ENCODE measurements around the gene PNKD. TPM values are rescaled to one million over a fixed set of nuclear protein-coding genes. Genes with fewer than 3 reads are reported as not detected.

The PNKD gene
- total RNA-seq, 1 experiment from 2014 or later = 58.1 TPM

- RAD21 ChIA-PET (ENCODE audit: low non-redundant PET in 1 of 2, low total read pairs in 2 of 2, uncharacterized antibody in 2 of 2, unreplicated experiment in 2 of 2) = no interaction called here
- H3K79me2 ChIP-seq (ENCODE audit: insufficient read depth, low read length) = no peaks in the 10 kb centered on the region
- H3K4me3 ChIP-seq (replicated peaks in 1 of 2; ENCODE audit: low read depth in 1 of 2, low read length in 2 of 2) = no peak overlapping the region
- intact Hi-C loops (cut with micrococcal nuclease) = no loop called here
- ATAC-seq (no peak), DNase-seq (ENCODE audit: low read depth, low spot score) (no peak)
- CTCF ChIA-PET = interaction anchor here (2.3 kb wide), 1 partner anchor 84 kb away, joined by 7 read pairs; the partner anchor contains the start of genes AAMP and PNKD
- H3K9me3 ChIP-seq (ENCODE audit: control insufficient read depth in 1 of 2, insufficient read depth in 1 of 2, low read depth in 1 of 2, low read length in 2 of 2) = peaks cover 3 to 5% of the 10 kb centered on the region in 2 experiments; a peak in 1 of 4 replicates
- H3K9me2 ChIP-seq (ENCODE audit: insufficient read depth) = no peaks in the 10 kb centered on the region
- H3K9ac ChIP-seq (ENCODE audit: low read length) = no peak overlapping the region
- no TSS peak for BruUV-seq (replicated peaks)
- no peaks in the 10 kb centered on the region for H3K36me3 ChIP-seq (ENCODE audit: control insufficient read depth in 1 of 2, insufficient read depth in 2 of 2, low read length in 2 of 2)
- POLR2A ChIA-PET = no interaction called here
- H2AFZ ChIP-seq (ENCODE audit: low read depth, low read length, poor library complexity, severe bottlenecking) = no peak overlapping the region
- H4K20me1 ChIP-seq (ENCODE audit: insufficient read depth) = no peaks in the 10 kb centered on the region
- H3K4me2 ChIP-seq (ENCODE audit: low read length) = no peak overlapping the region
- TF ChIP-seq SIN3A (IDR thresholded peaks at IDR 0.05; ENCODE audit: low read depth) (no peak), FOSL1 (IDR thresholded peaks at IDR 0.05; ENCODE audit: low read depth) (no peak), CTCF (IDR thresholded peaks at IDR 0.05 in 2 of 3, conservative IDR thresholded peaks at IDR 0.05 in 1 of 3; ENCODE audit: borderline replicate concordance in 1 of 3, insufficient read depth in 1 of 3, low read depth in 2 of 3, low read length in 2 of 3) (no peak), RAD21 (IDR thresholded peaks at IDR 0.05; ENCODE audit: low read depth) (no peak), ELF1 (IDR thresholded peaks at IDR 0.05; ENCODE audit: borderline replicate concordance, low read depth) (no peak), CBX3 (IDR thresholded peaks at IDR 0.05; ENCODE audit: low read depth) (no peak), EZH2 (IDR thresholded peaks at IDR 0.05) (no peak), EGR1 (IDR thresholded peaks at IDR 0.05; ENCODE audit: low read depth) (no peak), CEBPB (IDR thresholded peaks at IDR 0.05; ENCODE audit: low read depth) (no peak), SRF (IDR thresholded peaks at IDR 0.05; ENCODE audit: low read depth) (no peak), ZBTB33 (IDR thresholded peaks at IDR 0.05; ENCODE audit: extremely low read depth, insufficient replicate concordance, low read length) (no peak), EZH2phosphoT487 (IDR thresholded peaks at IDR 0.05; ENCODE audit: borderline replicate concordance) (no peak), REST (IDR thresholded peaks at IDR 0.05; ENCODE audit: low read depth) (no peak), ZFX (IDR thresholded peaks at IDR 0.05) (no peak), MAX (IDR thresholded peaks at IDR 0.05) (no peak), POLR2A (IDR thresholded peaks at IDR 0.05; ENCODE audit: borderline replicate concordance, extremely low read depth, insufficient read depth, insufficient read length) (no peak)
- H3K27me3 ChIP-seq (ENCODE audit: insufficient read depth, low read length) = no peaks in the 10 kb centered on the region
- H3K27ac ChIP-seq (ENCODE audit: low read depth, low read length) = no peak overlapping the region
- H3K4me1 ChIP-seq (ENCODE audit: control insufficient read depth in 1 of 2, insufficient read depth in 2 of 2, low read length in 2 of 2) = peaks cover 8 to 9% of the 10 kb centered on the region in 2 experiments; a peak in 3 of 4 replicates
These were observed 84.6 kb downstream of the PNKD start for GRCh38 chr2:218354850-218355443.
